ENCODE measurements around the gene SPATA17.
"Not testable (repeated sequence)": the region's sequence is repeated elsewhere in the genome, so short reads cannot be mapped to it uniquely, and the experiment has no call there.

Gene SPATA17

DNA sequence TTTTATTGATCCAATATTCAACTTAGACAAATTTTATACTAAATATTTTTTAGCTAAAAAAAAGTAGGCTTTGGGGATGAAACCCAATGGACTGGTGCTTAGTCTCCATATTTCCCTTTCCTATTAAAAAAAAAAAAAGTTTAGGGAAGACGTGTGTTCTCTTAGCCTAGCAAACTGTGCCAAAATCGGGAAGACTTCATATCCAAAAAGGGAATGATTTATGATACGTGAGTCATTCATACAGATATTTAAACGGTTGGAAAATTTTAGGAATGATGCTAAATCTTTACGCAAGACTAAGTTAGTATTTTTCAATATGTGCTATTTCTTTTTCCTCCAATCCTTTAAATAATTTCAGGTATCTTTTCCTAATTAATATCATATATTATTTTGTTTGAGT is 50.7 kb downstream of the SPATA17 start:
- DNase-seq: no peak

DNA sequence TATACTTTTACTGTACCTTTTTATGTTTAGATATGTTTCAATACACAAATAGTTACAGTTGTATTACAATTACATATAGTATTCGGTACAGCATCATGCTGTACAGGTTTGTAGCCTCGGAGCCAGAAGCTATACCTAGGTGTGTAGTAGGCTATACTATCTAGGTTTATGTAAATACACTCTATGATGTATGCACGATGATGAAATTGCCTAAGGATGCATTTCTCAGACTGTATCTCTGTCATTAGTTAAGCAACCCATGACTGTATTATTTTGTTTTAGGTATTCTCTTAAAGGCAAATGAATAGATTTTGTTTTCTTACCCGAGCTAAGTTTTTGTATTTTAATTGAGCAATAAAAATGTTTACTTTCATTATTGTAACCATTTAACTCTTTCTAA is 56.4 kb downstream of the SPATA17 start:
- no peak for DNase-seq

DNA sequence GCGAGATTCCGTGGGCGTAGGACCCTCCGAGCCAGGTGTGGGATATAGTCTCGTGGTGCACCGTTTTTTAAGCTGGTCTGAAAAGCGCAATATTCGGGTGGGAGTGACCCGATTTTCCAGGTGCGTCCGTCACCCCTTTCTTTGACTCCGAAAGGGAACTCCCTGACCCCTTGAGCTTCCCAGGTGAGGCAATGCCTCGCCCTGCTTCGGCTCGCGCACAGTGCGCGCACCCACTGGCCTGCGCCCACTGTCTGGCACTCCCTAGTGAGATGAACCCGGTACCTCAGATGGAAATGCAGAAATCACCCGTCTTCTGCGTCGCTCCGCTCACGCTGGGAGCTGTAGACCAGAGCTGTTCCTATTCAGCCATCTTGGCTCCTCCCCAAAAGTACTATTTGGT is 65.0 kb downstream of the SPATA17 start:
- DNase-seq: not testable (repeated sequence)

GRCh38 chr1:217703326-217703725 is 72.2 kb downstream of the SPATA17 start:
- DNase-seq: no peak

GRCh38 chr1:217712925-217713597 is 81.9 kb downstream of the SPATA17 start:
- no peak for DNase-seq

GRCh38 chr1:217715681-217716080 is 84.5 kb downstream of the SPATA17 start:
- no peak for DNase-seq

DNA sequence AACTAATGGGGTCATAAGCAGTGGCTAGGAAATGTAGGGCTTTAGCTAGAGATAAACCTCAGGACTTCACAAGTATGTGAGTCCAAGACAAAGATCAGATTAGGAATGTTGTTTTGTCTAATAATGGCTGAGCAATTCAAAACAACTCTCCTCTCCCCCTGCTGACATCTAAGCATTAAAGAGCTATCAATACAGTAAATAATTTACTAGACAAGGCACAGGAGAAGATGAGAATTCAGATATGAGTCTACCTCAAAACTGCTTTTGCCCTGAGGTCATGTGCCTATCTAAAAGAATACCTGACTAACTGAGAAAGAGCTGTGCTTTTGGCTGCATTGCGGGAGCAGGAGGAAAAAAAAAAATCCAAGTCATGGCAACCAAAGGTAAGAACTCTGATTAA is 86.8 kb downstream of the SPATA17 start:
- no peak for DNase-seq

DNA sequence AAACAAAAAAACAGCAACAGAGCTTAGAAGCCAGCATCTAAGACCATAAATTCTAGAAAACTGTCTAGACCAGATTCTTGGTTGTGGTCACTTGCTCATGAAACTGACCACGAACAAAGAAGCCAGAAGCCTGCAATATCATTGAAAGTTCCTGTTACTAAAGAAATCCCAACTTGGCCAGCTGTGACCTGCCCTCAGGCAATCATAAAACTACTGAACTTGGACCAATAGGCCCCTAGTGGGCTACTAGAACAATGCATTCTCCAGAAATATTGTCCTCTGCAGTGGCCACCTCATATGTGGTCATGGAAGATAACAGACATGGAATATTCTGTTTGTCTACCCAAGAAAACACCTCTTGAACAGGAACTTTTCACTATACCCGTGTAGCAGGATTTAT is 87.7 kb downstream of the SPATA17 start:
- DNase-seq: peak; percentile 25

GRCh38 chr1:217721692-217722091 is 90.5 kb downstream of the SPATA17 start:
- no peak for DNase-seq

DNA sequence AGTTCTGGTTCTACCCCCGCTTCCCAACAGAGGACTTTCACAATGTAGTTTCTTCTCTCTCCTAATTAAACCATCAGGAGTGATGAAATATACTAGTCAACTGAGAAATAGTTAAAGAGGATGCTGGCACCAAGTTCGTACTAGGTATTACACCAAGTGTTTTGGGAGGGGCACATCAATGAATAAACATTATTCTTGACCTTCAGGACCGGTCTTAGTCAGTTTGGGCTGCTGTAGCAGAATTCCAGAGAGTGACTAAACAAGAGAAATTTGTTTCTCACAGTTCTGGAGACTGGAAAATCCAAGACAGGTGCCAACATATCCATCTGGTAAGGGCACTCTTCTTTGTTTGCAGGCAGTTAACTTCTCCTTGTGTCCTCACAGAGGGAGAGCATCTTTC is 103.8 kb downstream of the SPATA17 start:
- no peak for DNase-seq

DNA sequence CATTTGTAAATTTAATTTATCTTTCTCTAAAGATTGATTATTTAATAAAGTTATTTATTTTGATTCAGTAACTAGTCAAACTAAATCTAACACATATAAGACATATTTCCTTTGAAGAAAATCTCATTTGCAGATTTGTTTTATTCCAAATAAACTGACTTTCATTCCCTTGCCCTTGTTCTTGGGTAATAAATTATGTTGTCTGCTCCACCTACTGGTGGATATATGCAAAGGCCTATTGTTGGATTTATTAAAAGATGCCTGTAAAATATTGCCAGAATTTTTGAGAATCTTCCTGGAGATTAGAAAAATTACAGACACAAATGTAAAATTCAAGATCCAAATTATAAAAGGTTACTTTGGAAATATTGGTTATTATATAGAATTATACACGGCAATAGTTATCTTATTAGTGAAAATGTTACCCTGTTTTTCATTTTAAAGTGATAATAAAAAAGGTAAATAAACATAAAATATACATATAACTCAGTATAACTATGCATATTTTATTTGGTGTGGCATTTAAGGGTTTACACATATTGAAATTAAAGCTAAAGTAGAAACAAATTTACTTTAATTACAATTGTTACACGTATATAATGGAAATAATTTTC is 116.1 kb downstream of the SPATA17 start:
- peak; percentile 22 for DNase-seq

DNA sequence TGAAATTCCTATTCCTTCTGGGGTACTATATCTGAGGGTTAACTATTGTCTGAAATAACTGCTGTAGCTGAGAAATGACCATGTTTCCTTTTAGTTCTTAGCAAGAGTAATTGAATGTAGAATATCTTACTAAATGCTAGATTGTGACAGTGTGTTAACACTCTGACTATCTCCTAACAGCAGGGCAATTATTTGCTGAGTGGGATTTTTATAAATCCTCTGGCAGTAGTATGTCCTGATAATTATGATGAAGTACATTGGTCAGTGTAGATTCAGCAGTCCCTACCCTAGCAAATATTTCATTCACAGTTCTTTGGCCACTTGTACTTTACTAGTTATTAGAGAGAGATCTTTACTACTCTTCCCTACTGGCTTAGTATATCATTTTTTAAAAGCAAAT is 138.6 kb downstream of the SPATA17 start:
- no peak for DNase-seq

GRCh38 chr1:217770918-217771317 is 139.8 kb downstream of the SPATA17 start:
- no peak for DNase-seq

DNA sequence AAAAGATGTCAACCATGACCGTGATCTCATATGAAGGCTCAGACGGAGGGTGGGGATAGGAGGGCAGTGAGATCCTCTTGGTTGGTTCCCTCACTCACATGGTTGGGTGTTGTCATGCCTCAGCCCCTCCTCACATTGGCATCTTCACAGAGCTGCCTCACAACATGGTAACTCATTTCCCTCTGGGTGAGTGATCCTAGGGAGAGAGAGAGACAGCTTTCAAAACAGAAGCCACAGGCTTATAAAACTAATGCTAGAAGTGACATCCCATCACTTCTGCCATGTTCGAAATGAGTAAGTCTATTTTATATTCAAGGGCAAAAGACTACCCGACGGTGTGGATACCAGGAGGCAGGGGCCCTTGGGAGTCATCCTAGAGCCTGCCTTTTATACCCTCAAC is 145.5 kb downstream of the SPATA17 start:
- no peak for DNase-seq

DNA sequence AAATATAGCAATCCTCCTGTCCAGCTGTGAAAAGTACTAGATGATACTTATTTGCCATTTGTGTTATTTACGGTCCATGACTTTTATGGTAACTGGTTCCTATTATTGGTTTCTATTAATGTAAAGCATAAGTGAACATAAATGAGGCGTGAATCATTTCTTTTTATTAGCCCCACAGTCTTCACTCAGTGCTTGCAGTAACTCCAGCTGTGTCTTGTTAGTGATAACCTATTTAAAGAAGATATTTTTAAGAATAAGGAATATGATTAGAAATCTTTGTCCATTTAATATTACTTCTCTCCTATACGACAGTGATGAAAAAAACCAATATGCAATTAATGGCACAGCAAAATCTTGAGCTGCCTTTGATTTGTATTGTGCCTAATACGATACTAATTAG is 149.9 kb downstream of the SPATA17 start:
- DNase-seq: no peak

GRCh38 chr1:217791091-217791490 is 159.9 kb downstream of the SPATA17 start:
- no peak for DNase-seq

DNA sequence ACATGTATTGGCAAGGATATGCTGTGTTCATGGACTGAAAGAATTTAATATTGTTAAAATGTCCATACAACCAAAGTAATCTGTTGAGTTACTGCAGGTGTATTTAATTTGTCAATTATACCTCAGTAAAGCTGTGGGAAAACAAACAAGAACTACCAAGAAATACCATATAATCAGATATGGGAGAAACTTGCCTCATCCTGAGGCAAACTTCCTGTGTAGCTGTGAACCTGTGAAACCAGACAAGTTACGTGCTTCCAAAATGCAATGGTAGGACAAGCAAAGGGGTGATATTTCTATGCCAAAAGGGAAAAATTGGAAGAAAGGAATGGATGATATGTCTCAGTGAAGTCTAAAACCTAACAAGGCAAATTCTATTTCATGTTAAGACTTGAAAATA is 174.6 kb downstream of the SPATA17 start:
- no peak for DNase-seq

GRCh38 chr1:217812175-217812574 is 181.0 kb downstream of the SPATA17 start:
- DNase-seq: no peak

DNA sequence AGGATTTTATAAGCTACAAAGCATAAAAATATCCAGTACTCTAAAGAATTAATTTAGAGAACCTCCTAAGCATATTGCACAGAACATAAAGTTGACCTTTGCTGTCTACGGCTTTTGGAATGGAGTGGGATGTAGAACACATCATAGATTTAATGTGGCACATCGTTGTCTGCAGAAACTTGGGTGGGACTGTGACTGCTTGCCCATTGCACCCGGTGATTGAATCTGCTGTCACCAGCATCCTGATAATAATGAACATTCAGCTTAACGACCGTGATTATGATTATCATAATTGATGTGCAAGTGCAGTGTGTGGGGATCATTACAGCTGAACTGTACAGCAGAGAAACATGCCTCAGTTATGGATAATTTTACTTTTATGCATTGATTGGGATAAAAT is 181.9 kb downstream of the SPATA17 start:
- no peak for DNase-seq

GRCh38 chr1:217837691-217838090 is 206.5 kb downstream of the SPATA17 start:
- no peak for DNase-seq

GRCh38 chr1:217839161-217839560 is 208.0 kb downstream of the SPATA17 start:
- no peak for DNase-seq

DNA sequence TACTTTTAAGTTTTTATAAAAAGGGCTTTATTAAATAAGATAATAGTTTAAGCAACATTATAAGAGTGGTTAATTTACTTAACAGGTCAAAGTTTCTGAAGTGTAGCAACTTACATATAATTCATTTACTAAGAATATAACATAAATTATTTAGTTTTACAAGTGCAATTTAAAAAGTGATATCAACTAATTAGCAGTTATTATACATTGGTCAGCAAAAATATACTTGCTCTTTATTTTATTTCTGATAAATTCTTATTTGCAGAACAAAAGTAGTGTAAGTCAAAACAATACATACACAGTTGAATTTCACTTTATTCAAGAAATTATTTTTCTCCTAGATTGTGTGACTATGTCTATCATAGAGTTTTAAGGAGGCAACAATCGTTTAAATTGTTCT is 215.6 kb downstream of the SPATA17 start:
- no peak for DNase-seq

DNA sequence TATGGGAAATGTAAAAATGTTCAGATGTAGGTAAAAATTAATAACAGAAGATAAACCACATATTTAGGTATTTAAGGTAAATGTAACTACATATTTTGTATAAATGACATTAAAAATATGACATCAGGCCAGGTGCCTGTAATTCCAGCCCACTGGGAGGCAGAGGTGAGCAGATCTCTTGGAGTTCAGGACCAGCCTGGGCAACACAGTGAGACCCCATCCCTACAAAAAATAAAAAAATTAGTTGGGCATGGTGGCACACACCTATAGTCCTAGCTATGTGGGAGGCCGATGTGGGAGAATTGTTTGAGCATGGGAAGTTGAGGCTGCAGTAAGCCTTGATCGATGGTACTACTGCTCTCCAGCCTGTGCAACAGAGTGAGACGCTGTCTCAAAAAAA is 216.5 kb downstream of the SPATA17 start:
- no peak for DNase-seq

DNA sequence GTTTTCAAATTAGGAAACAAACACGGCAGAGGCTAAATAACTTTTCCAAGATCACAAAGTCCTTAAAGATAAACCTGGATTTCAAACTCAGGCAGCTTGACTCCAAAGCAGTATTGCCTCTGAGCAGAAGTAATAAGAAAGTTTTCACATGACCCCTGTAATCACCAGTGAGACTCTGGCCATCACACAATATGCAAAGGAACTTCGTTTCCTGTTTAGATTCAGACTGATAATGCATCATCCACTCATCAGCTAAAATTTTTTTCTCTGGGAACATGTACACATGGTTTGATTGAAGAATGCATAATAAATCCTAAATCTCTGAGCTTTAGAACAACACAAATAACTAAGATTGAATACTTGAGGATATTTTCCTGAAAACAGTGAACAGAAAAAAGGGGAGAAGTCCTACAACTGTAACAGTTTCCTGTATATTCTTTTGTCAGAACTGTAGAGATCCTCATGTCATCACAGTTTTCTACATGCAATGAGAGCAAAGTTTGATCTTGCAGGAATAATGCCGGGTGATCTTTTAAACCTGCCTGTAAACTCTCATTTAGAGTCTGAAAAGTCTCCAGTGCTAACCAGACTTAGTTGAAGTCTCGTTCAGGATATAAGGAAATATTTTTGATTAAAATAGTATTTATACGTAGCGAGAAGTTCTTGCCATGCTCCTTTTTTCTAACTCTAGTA is 225.3 kb downstream of the SPATA17 start:
- no peak for DNase-seq

DNA sequence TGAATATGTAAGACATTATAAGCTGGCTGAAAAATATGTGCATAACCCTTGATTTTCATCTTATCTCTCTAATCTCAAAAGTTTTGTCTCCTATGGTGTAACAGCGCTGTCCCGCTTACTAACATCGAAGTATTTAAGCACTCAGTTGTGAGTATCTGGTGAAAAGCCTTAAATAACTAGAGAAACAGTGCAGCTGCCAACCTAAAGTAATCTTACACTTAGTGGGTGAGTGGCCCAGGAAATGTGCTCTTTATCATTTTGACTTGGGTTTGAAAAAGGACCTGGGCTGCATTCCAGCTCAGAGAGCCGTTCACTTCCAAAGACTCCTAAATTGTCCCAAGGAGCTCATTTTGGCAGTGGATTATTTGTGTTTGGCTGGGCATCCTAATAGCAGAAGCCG is 225.9 kb downstream of the SPATA17 start:
- DNase-seq: no peak
